Kidney (tissue), 14 donors: ENCODE measurements around the gene SRCIN1. TPM values are rescaled to one million over a fixed set of nuclear protein-coding genes. Genes with fewer than 3 reads are reported as not detected.
"Not testable (repeated sequence)": the region's sequence is repeated elsewhere in the genome, so short reads cannot be mapped to it uniquely, and the experiment has no call there.

Experiments
- DNase-seq, 5 donors: peaks; one replicate each; pipeline ENCODE4 v3.0.0-alpha.2; 2013 to 2020
- FAIRE-seq: peaks from 2 replicates; lab custom pipeline; 2012; peaks lifted over from hg19 to GRCh38; lab: Jason Lieb, UNC
- H3K27ac ChIP-seq, 2 donors: one replicate each; pipeline ENCODE4 v1.7.0; 2013; ENCODE audit warnings: low read depth in 2 of 2, low read length in 2 of 2, inconsistent platforms in 1 of 2
- H3K27me3 ChIP-seq: one replicate; pipeline ENCODE4 v1.7.1; 2013; ENCODE audit warnings: low read length, inconsistent platforms; ENCODE audit not compliant: control insufficient read depth, insufficient read depth
- H3K36me3 ChIP-seq, 3 donors: one replicate each; pipeline versions ENCODE4 v1.7.0 to v1.7.1; 2013; ENCODE audit warnings: low read length in 3 of 3, control low read depth in 1 of 3, inconsistent platforms in 1 of 3; ENCODE audit not compliant: insufficient read depth in 3 of 3, control insufficient read depth in 2 of 3
- H3K4me1 ChIP-seq, 3 donors: one replicate each; pipeline versions ENCODE4 v1.7.0 to v1.7.1; 2013; ENCODE audit warnings: low read length in 3 of 3, inconsistent platforms in 1 of 3, low read depth in 1 of 3; ENCODE audit not compliant: control insufficient read depth in 2 of 3, insufficient read depth in 2 of 3
- H3K4me3 ChIP-seq, 3 donors: one replicate each; pipeline versions ENCODE4 v1.7.0 to v1.8.1; 2013; ENCODE audit warnings: low read length in 3 of 3, control low read depth in 1 of 3, inconsistent platforms in 1 of 3
- H3K9ac ChIP-seq, 3 donors: one replicate each; pipeline versions ENCODE4 v1.7.0 to v1.7.1; 2013; ENCODE audit warnings: low read length in 3 of 3, control low read depth in 1 of 3, inconsistent platforms in 1 of 3
- H3K9me3 ChIP-seq, 3 donors: one replicate each; pipeline versions ENCODE4 v1.7.0 to v1.7.1; 2013; ENCODE audit warnings: low read length in 3 of 3, control low read depth in 1 of 3, inconsistent platforms in 1 of 3; ENCODE audit not compliant: control insufficient read depth in 2 of 3, insufficient read depth in 1 of 3
- intact Hi-C: fragments of 100-400 bp; cut with DNase I; formaldehyde crosslinking; loops from one replicate; pipeline ENCODE4 v1.11.1; 2022
- polyA plus RNA-seq: library from polyadenylated mRNA; stranded (reverse); fragments of 350-450 nt; fragmentation: Illumina TruSeq; extraction: RNeasy Lipid Tissue Mini Kit (QIAGEN cat#74804); gene quantifications from one replicate; pipeline ENCODE4 v1.2.3, GENCODE V29; 2014; ENCODE audit warnings: low read depth, low replicate concordance; ENCODE audit not compliant: insufficient read depth
- total RNA-seq: library from RNA; stranded (reverse); fragmentation: NEBNext Ultra II Directional; extraction: Animal tissue kit (Norgen Biotek cat#: 25700); gene quantifications from one replicate; pipeline ENCODE4 v1.2.1, GENCODE V29; 2021
- TF ChIP-seq, protein P1 (sequence below): IDR thresholded peaks from 3 replicates; pipeline ENCODE4 v1.5.1; 2012; ENCODE audit warnings: mild to moderate bottlenecking, moderate library complexity, borderline replicate concordance; ENCODE audit not compliant: insufficient read depth; ENCODE audit errors: extremely low read depth
- donor health status: control.
- donor health status: control.
- donor health status: control.
- donor health status: control.
- donor health status: control.
- donor health status: DM: yes; HTN: yes; CAD: no.
- donor health status: Normal renal cell carcinoma (clear cell type).

Gene SRCIN1
- total and polyA plus RNA-seq, 2 donors from 2014 or later: 0.34 to 6.1 TPM

DNA sequence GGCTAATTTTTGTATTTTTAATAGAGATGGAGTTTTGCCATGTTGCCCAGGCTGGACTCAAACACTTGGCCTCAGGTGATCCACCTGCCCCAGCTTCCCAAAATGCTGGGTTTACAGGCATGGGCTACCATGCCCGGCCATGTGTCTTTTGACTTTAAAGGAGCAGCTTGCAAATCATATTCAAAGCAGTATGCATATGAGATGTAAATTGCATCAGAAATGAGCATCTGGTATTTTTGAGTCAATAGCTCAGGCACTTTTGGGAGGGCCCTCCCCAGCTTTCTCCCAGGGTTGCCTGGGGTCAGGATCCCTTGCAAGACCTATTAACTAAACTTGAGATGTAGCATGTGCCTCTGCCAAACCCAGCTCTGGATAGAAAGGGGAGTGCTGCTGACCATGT is 47.5 kb upstream of the SRCIN1 start:
- no peak overlapping the region for H3K27ac ChIP-seq
- H3K27me3 ChIP-seq: no peaks in the 10 kb centered on the region
- DNase-seq: no peak
- TF ChIP-seq, protein P1, sequence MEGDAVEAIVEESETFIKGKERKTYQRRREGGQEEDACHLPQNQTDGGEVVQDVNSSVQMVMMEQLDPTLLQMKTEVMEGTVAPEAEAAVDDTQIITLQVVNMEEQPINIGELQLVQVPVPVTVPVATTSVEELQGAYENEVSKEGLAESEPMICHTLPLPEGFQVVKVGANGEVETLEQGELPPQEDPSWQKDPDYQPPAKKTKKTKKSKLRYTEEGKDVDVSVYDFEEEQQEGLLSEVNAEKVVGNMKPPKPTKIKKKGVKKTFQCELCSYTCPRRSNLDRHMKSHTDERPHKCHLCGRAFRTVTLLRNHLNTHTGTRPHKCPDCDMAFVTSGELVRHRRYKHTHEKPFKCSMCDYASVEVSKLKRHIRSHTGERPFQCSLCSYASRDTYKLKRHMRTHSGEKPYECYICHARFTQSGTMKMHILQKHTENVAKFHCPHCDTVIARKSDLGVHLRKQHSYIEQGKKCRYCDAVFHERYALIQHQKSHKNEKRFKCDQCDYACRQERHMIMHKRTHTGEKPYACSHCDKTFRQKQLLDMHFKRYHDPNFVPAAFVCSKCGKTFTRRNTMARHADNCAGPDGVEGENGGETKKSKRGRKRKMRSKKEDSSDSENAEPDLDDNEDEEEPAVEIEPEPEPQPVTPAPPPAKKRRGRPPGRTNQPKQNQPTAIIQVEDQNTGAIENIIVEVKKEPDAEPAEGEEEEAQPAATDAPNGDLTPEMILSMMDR: no peak
- H3K4me3 ChIP-seq: no peak overlapping the region
- no peak overlapping the region for H3K9ac ChIP-seq
- H3K9me3 ChIP-seq: no peaks in the 10 kb centered on the region
- H3K4me1 ChIP-seq: no peaks in the 10 kb centered on the region
- intact Hi-C loops: no loop called here
- no peak for FAIRE-seq
- no peaks in the 10 kb centered on the region for H3K36me3 ChIP-seq

DNA sequence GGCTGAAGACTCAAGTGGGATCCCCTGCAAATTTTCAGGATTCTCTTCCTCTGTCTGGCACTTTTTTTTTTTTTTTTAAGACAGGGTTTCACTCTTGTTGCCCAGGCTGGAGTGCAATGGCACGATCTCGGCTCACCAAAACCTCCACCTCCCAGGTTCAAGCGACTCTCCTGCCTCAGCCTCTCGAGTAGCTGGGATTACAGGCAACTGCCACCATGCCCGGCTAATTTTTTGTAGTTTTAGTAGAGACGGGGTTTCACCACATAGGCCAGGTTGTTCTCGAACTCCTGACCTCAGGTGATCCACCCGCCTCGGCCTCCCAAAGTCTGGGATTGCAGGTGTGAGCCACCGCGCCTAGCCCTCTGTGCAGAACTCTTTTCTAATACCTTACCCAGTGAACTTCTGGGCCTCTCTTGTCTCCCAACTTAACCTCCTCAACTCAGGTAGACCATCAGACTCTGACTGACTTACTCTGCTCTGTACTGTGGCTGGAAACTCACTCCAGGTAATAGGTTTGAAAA is 45.0 kb upstream of the SRCIN1 start:
- intact Hi-C loops, H3K9ac ChIP-seq, H3K27ac ChIP-seq, H3K36me3 ChIP-seq, H3K4me3 ChIP-seq, H3K4me1 ChIP-seq, DNase-seq, H3K9me3 ChIP-seq, H3K27me3 ChIP-seq, FAIRE-seq: not testable (repeated sequence)

DNA sequence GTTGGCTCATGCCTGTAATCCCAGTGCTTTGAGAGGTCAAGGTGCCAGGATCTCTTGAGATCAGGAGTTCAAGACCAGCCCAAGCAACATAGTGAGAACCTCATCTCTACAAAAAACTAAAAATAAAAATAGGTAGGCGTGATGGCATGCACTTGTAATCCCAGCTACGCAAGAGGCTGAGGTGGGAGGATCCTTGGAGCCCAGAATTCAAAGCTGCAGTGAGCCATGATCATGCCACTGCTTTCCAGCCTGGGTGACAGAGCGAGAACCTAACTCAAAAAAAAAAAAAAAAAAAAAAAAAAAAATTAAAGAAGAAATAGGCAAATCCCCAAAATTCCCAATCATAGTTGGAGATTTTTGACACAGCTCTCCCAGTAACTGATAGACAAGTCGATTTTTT is 32.2 kb upstream of the SRCIN1 start:
- DNase-seq (no peak), FAIRE-seq (no peak)
- TF ChIP-seq, protein P1: no peak
- Histone ChIP-seq H3K27ac (no peak overlapping the region), H3K36me3 (no peaks in the 10 kb centered on the region), H3K4me3 (no peak overlapping the region), H3K4me1 (no peaks in the 10 kb centered on the region), H3K9me3 (no peaks in the 10 kb centered on the region), H3K9ac (no peak overlapping the region), H3K27me3 (no peaks in the 10 kb centered on the region)
- intact Hi-C loops: no loop called here

DNA sequence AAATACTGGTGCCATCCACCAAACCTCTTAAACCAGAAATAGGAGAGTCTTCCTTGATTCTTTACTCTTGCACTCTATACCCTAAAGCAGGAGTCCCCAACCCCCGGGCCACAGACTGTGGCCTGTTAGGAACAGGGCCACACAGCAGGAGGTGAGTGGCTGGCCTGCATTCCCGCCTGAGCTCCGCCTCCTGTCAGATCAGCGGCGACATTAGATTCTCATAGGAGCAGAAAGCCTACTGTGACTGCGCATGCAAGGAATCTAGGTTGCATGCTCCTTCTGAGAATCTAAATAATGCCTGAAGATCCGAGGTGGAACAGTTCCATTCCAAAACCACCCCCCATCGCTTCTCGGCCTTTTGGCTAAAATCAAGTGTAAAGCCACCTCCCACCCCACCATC is 30.3 kb upstream of the SRCIN1 start:
- no peaks in the 10 kb centered on the region for H3K4me1 ChIP-seq
- H3K9ac ChIP-seq: no peak overlapping the region
- no peak overlapping the region for H3K4me3 ChIP-seq
- H3K27ac ChIP-seq: no peak overlapping the region
- FAIRE-seq (no peak), DNase-seq (no peak)
- no peaks in the 10 kb centered on the region for H3K36me3 ChIP-seq
- no peaks in the 10 kb centered on the region for H3K27me3 ChIP-seq
- TF ChIP-seq, protein P1: no peak
- intact Hi-C loops: no loop called here
- no peaks in the 10 kb centered on the region for H3K9me3 ChIP-seq
